GM12872 (cell line): ENCODE measurements around the gene RTCA.

ENCODE experiments used
- TF ChIP-seq, protein P1 (sequence below): IDR thresholded peaks from 3 replicates; pipeline ENCODE4 v1.5.1; 2011; ENCODE audit warnings: low read depth, mild to moderate bottlenecking, low read length, moderate library complexity; ENCODE audit not compliant: insufficient read depth

RTCA gene

DNA sequence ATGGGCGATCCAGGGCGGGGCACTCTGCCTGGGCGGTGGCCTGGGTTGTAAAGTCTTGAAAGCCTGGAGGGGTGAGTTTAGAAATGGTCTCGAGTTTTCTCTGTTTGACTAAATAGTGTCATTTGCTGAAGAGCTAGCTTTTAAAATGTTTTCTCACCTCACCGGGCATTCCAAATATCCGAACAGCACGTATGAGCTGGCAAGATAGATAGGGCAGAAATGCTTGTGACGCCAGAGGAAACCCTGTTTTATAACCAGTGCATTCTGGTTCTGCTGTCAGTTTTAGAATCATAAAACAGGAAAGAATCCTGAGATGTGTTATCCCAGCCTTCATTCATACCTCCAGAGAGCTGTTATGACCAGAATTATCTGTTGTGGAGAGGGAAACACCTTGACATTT is 725 bp downstream of the RTCA start:
- TF ChIP-seq, protein P1, sequence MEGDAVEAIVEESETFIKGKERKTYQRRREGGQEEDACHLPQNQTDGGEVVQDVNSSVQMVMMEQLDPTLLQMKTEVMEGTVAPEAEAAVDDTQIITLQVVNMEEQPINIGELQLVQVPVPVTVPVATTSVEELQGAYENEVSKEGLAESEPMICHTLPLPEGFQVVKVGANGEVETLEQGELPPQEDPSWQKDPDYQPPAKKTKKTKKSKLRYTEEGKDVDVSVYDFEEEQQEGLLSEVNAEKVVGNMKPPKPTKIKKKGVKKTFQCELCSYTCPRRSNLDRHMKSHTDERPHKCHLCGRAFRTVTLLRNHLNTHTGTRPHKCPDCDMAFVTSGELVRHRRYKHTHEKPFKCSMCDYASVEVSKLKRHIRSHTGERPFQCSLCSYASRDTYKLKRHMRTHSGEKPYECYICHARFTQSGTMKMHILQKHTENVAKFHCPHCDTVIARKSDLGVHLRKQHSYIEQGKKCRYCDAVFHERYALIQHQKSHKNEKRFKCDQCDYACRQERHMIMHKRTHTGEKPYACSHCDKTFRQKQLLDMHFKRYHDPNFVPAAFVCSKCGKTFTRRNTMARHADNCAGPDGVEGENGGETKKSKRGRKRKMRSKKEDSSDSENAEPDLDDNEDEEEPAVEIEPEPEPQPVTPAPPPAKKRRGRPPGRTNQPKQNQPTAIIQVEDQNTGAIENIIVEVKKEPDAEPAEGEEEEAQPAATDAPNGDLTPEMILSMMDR, result no peak

DNA sequence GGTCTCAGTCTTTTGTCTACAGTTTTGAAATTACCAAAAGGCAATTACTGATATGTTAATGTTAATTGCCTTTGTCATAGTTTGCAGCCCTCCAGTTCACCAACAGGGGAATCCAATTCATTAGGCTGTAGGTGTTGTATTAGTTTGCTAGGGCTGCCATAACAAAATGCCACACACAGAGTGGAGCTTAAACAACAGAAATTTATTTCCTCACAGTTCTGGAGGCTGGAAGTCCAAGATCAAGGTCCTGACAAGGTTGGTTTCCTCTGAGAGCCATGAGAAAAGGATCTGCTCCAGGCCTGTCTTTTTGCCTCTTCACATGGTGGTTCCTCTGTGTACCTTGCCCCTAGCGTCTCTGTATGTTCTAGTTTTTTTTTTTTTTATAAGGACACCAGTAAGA is 1.3 kb downstream of the RTCA start:
- TF ChIP-seq, protein P1, result 0 out of 3 replicates have a peak, but pooled peaks have one; percentile 3

DNA sequence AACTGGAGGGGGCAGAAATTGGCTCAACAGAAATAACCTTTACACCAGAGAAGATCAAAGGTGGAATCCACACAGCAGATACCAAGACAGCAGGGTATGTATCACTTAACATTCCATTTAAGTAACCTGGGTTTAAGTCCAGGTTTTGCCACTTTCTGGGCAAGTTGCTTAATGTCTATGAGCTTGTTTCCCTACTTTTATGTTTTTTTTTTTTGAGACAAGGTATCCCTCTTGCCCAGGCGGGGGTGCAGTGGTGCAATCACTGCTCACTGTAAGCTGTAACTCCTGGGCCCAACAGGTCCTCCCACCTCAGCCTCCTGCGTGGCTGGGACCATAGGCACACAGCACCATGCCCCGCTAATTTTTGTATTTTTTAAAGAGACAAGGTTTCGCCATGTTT is 2.2 kb downstream of the RTCA start:
- TF ChIP-seq, protein P1, result no peak

DNA sequence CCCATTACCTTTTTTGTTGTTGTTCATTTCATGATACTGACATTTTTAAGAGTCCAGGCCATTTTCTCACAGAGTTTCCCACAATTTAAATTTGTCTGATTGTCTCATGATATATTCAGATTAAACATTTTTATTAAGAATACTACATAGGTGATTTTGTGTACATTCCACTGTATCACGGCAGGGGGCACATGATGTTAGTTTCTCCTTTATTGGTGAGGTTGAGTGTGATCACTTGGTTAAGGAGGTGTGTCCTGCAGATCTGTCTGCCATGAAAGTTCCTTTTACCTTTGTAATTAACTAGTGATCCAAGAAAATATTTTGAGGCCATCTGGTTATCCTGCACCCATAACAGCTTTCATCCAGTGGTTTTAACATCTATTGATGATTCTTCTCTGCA is 11.8 kb downstream of the RTCA start:
- TF ChIP-seq, protein P1, result no peak

DNA sequence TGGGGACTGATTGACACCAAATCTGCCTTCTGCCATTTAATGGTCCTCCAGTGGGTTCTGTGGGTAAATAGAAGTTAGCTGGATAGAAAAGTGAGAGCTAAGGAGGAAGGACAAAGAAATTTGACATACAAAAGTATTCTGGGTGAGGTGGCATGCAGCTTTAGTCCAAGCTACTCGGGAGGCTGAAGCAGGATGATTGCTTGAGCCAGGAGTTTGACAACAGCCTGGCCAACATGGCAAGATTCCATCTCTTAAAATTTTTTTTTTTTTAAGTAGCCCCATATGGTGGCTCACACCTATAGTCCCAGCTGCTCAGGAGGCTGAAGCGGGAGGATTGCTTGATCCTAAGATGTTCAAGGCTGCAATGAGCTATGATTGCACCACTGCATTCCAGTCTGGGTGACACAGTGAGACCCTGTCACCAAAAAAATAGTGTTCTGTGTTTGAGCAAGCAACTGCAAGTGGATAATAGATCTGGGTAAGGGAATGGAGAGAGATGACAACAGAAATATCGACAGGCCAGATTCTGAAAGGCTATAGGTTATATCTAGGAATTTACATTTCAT is 13.4 kb downstream of the RTCA start:
- TF ChIP-seq, protein P1, result no peak

DNA sequence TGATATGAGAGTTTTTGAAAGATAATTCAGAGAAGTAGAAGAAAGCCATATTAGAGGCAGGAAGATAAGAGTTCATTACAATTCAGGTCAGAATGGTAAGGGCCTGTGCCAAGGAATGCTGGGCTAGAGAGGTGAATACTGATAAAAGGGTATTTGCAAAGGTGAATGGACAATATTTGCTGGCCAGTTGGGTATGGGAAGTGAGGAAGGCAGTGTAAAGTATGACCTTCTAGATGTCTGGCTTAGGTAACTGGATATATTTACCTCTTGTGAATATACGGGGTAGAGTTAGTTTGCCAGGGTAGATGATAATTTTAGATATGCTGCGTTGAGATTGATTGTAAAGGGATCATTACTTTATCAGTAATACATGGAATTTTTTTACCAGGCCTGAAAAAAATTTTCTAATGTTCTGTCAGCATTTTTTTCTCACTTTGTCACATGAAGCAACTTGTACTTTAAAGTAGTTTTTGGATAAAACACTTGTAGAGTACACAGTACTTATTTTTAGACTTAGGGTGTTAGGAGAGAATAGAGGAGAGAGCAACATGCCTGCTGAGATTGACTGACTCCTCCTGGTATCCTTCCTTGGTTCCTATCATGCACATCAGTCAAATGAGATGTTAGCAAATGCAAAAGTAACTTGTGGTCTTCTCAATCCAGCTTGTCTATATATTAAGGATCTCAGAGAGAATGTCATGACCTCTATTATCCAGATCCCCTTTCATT is 14.1 kb downstream of the RTCA start:
- TF ChIP-seq, protein P1, result no peak

DNA sequence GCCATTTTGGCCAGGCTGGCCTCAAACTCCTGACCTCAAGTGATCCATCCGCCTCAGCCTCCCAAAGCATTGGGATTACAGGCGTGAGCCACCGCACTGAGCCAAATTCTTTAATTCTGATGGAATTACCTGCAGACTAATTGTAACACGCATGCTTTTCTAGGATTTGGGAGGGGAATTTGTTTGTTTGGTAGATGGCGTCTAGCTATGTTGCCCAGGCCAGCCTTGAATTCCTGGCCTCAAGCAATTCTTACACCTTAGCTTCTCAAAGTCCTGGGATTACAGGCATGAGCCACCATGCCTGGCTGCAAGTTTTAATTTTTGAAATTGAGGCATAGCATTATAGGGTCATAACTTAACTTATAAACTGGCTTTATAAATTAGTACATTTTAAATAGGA is 18.6 kb downstream of the RTCA start:
- TF ChIP-seq, protein P1, result no peak
